Suppressor macrophage treated with lipopolysaccharide for 1 hour (primary cell): ENCODE measurements around the gene ZNF678.
"Not testable (repeated sequence)": the region's sequence is repeated elsewhere in the genome, so short reads cannot be mapped to it uniquely, and the experiment has no call there.

ENCODE experiments used
- DNase-seq, 3 donors: peaks; one replicate each; pipeline ENCODE4 v3.0.0-alpha.2; 2020 to 2022

The ZNF678 gene

GRCh38 chr1:227563324-227564201 is at the start of gene ZNF678:
Gene ZNF678, plus strand, starts transcription at chr1:227563556. Its CDS starts 87,436 bp downstream, at chr1:227650992.
- peak; percentile 94 to 95 (median 94) for DNase-seq

- no peak for DNase-seq
Observed at GRCh38 chr1:227518876-227519275, 44.5 kb upstream of the ZNF678 start.

- no peak for DNase-seq
Observed at GRCh38 chr1:227521782-227522181, 41.6 kb upstream of the ZNF678 start.

GRCh38 chr1:227526524-227526923 is 36.8 kb upstream of the ZNF678 start:
- no peak for DNase-seq

- no peak for DNase-seq
Observed at GRCh38 chr1:227532019-227532619, 31.2 kb upstream of the ZNF678 start.

GRCh38 chr1:227540170-227541098 is 22.9 kb upstream of the ZNF678 start:
- DNase-seq: no peak

- DNase-seq: no peak
Observed at GRCh38 chr1:227541129-227541528, 22.2 kb upstream of the ZNF678 start.

GRCh38 chr1:227541796-227542152 is 21.6 kb upstream of the ZNF678 start:
- DNase-seq: no peak

- peak; percentile 87 to 95 (median 93) for DNase-seq
Observed at GRCh38 chr1:227542153-227543120, 20.9 kb upstream of the ZNF678 start.

- DNase-seq: no peak
Observed at GRCh38 chr1:227543283-227544066, 19.9 kb upstream of the ZNF678 start.

GRCh38 chr1:227544067-227545050 is 19.0 kb upstream of the ZNF678 start:
- DNase-seq: no peak

GRCh38 chr1:227545361-227545760 is 18.0 kb upstream of the ZNF678 start:
- no peak for DNase-seq

GRCh38 chr1:227546059-227546458 is 17.3 kb upstream of the ZNF678 start:
- DNase-seq: no peak

- no peak for DNase-seq
Observed at GRCh38 chr1:227546598-227547309, 16.6 kb upstream of the ZNF678 start.

GRCh38 chr1:227547310-227548118 is 15.8 kb upstream of the ZNF678 start:
- DNase-seq: no peak

GRCh38 chr1:227548119-227548397 is 15.3 kb upstream of the ZNF678 start:
- no peak for DNase-seq

GRCh38 chr1:227548448-227548847 is 14.9 kb upstream of the ZNF678 start:
- DNase-seq: no peak

- no peak for DNase-seq
Observed at GRCh38 chr1:227549892-227550291, 13.5 kb upstream of the ZNF678 start.

- not testable (repeated sequence) for DNase-seq
Observed at GRCh38 chr1:227551881-227552280, 11.5 kb upstream of the ZNF678 start.
